Endothelial cell of umbilical vein (primary cell): ENCODE measurements around the gene ADARB1. TPM values are rescaled to one million over a fixed set of nuclear protein-coding genes. Genes with fewer than 3 reads are reported as not detected.

Experiments
- BruUV-seq: library from RNA; stranded (reverse); fragments of 400-500 nt; replicated peaks from 2 replicates; lab custom pipeline; 2021; lab: Mats Ljungman, UMichigan
- CTCF ChIA-PET: fragments of 300-600, 350-600 bp; sonication (Branson Sonifier 250); formaldehyde crosslinking; loops from one replicate; lab custom pipeline; 2021; ENCODE audit warnings: antibody characterized with exemption, inconsistent platforms; lab: Charles Lee
- POLR2A ChIA-PET: fragments of 300-600, 350-600 bp; sonication (Branson Sonifier 250); formaldehyde crosslinking; loops from one replicate; lab custom pipeline; 2021; ENCODE audit warnings: antibody characterized with exemption, inconsistent platforms; lab: Charles Lee
- DNase-seq: peaks from one replicate; pipeline ENCODE4 v3.0.0-alpha.2; 2011; ENCODE audit warnings: low read depth, low spot score
- FAIRE-seq: peaks from 2 replicates; lab custom pipeline; 2011; peaks lifted over from hg19 to GRCh38; lab: Jason Lieb, UNC
- H2AFZ ChIP-seq: 2 replicates; pipeline ENCODE4 v1.6.0; 2012; ENCODE audit warnings: low read depth, low read length, control low read depth, inconsistent platforms
- H3K27ac ChIP-seq: 2 replicates; pipeline ENCODE4 v1.5.1; 2011; ENCODE audit warnings: low read depth, mild to moderate bottlenecking, control low read depth, low read length, moderate library complexity; ENCODE audit not compliant: insufficient read depth
- H3K27me3 ChIP-seq, 2 experiments: 2 replicates each; pipeline versions ENCODE4 v1.6.0 to v1.6.1; 2011; ENCODE audit warnings: low read length in 2 of 2, mixed read lengths in 1 of 2; ENCODE audit not compliant: control insufficient read depth in 2 of 2, insufficient read depth in 2 of 2
- H3K36me3 ChIP-seq, 2 experiments: 2 replicates in 1 of 2; 3 replicates in 1 of 2; pipeline ENCODE4 v1.5.1; 2011; ENCODE audit warnings: low read length in 2 of 2, mild to moderate bottlenecking in 1 of 2, moderate library complexity in 1 of 2; ENCODE audit not compliant: control insufficient read depth in 2 of 2, insufficient read depth in 2 of 2; ENCODE audit errors: extremely low read depth in 1 of 2
- H3K4me1 ChIP-seq: 3 replicates; pipeline ENCODE4 v1.5.1; 2011; ENCODE audit warnings: mild to moderate bottlenecking, low read length; ENCODE audit not compliant: control insufficient read depth, insufficient read depth; ENCODE audit errors: extremely low read depth
- H3K4me2 ChIP-seq: 2 replicates; pipeline ENCODE4 v1.6.1; 2011; ENCODE audit warnings: low read length, control low read depth, mixed read lengths; ENCODE audit not compliant: insufficient read depth
- H3K4me3 ChIP-seq, 3 experiments: fragments of 200-600 bp in 1 of 3; sonication (generic), shearing (Covaris generic) in 1 of 3; replicated peaks in 1 of 3; 2 replicates each; pipeline ENCODE4 v1.5.1; 2011 to 2016; ENCODE audit warnings: control low read depth in 3 of 3, low read length in 3 of 3, mild to moderate bottlenecking in 2 of 3, inconsistent platforms in 1 of 3, low read depth in 1 of 3, moderate library complexity in 1 of 3; ENCODE audit not compliant: insufficient read depth in 1 of 3
- H3K79me2 ChIP-seq: 2 replicates; pipeline ENCODE4 v1.6.0; 2012; ENCODE audit warnings: low read length, inconsistent platforms; ENCODE audit not compliant: control insufficient read depth, insufficient read depth
- H3K9ac ChIP-seq: replicated peaks from 2 replicates; pipeline ENCODE3; 2011; ENCODE audit warnings: low read length, control low read depth; ENCODE audit not compliant: insufficient read depth; ENCODE audit errors: extremely low read depth
- H3K9me1 ChIP-seq: replicated peaks from 3 replicates; pipeline ENCODE4 v1.6.0; 2011; ENCODE audit warnings: mild to moderate bottlenecking, low read length; ENCODE audit not compliant: control insufficient read depth, insufficient read depth; ENCODE audit errors: extremely low read depth
- H3K9me3 ChIP-seq: replicated peaks from 2 replicates; pipeline ENCODE4 v1.5.1; 2012; ENCODE audit warnings: low read length, inconsistent platforms; ENCODE audit not compliant: control insufficient read depth, insufficient read depth
- H4K20me1 ChIP-seq: replicated peaks from 2 replicates; pipeline ENCODE3; 2011; ENCODE audit warnings: mild to moderate bottlenecking, low read length; ENCODE audit not compliant: control insufficient read depth, insufficient read depth; ENCODE audit errors: extremely low read depth
- EZH2 ChIP-seq: IDR thresholded peaks from 2 replicates; pipeline ENCODE4 v1.6.1; 2012; ENCODE audit warnings: borderline replicate concordance, low read depth, mild to moderate bottlenecking, moderate library complexity, low read length, inconsistent platforms; ENCODE audit not compliant: severe bottlenecking
- FOS ChIP-seq: IDR thresholded peaks from 2 replicates; pipeline ENCODE4 v1.6.1; 2011; ENCODE audit warnings: mild to moderate bottlenecking, low read length, moderate library complexity, borderline replicate concordance; ENCODE audit not compliant: insufficient read depth
- GATA2 ChIP-seq: IDR thresholded peaks from 2 replicates; pipeline ENCODE4 v1.7.0; 2011; ENCODE audit warnings: low read depth, mild to moderate bottlenecking, moderate library complexity, mixed read lengths, low read length; ENCODE audit not compliant: insufficient read length, insufficient read depth
- JUN ChIP-seq: IDR thresholded peaks from 2 replicates; pipeline ENCODE4 v1.6.1; 2011; ENCODE audit warnings: borderline replicate concordance, low read depth; ENCODE audit not compliant: insufficient read length, insufficient read depth
- MAX ChIP-seq: IDR thresholded peaks from 2 replicates; pipeline ENCODE4 v1.6.1; 2011; ENCODE audit not compliant: insufficient read depth, insufficient read length
- MYC ChIP-seq: IDR thresholded peaks from one replicate; pipeline ENCODE4 v1.6.1; 2011; ENCODE audit warnings: mild to moderate bottlenecking, low read depth, low read length
- POLR2A ChIP-seq: IDR thresholded peaks from 2 replicates; pipeline ENCODE4 v1.6.1; 2012; ENCODE audit warnings: low read depth, mild to moderate bottlenecking, control low read depth, low read length
- POLR2AphosphoS5 ChIP-seq: IDR thresholded peaks from 2 replicates; pipeline ENCODE4 v1.6.1; 2012; ENCODE audit warnings: low read depth, mild to moderate bottlenecking, control low read depth, low read length, moderate library complexity; ENCODE audit not compliant: insufficient read depth
- dilution Hi-C: fragments of 300-500 bp; cut with MboI; formaldehyde crosslinking; loops from one replicate; pipeline ENCODE4 v1.15.0; 2019; ENCODE audit warnings: low sequenced_read_pairs; ENCODE audit not compliant: extremely low pct_ligation_motif_present
- intact Hi-C: fragments of 100-400 bp; cut with micrococcal nuclease; formaldehyde crosslinking; loops from one replicate; pipeline ENCODE4 v1.10.0; 2022
- polyA plus RNA-seq, 4 experiments: library from polyadenylated mRNA; depleted of rRNA in 3 of 4; stranded (reverse) in 3 of 4; unstranded in 1 of 4; fragments of >200 nt; gene quantifications; 2 replicates each; pipeline versions ENCODE4 v1.2.1 to v1.2.3, GENCODE V29; 2011 to 2012; ENCODE audit warnings: missing spikeins in 1 of 4
- total RNA-seq: library from RNA; stranded (reverse); gene quantifications from 2 replicates; pipeline ENCODE4 v1.2.3, GENCODE V29; 2021
- TF ChIP-seq, protein P1 (sequence below), 2 donors: IDR thresholded peaks; 1 replicate in 1 of 2; 2 replicates in 1 of 2; pipeline ENCODE4 v1.5.1; 2011; ENCODE audit warnings: low read length in 2 of 2, mild to moderate bottlenecking in 2 of 2, moderate library complexity in 2 of 2, control low read depth in 1 of 2, inconsistent platforms in 1 of 2, low read depth in 1 of 2; ENCODE audit not compliant: insufficient read depth in 1 of 2; ENCODE audit errors: extremely low read depth in 1 of 2

Gene ADARB1
- total and polyA plus RNA-seq, 2 donors (not counting 3 experiments of a cell fraction or from before 2014, with no cell fraction given): 32.5 to 54.3 TPM

- no peak for TF ChIP-seq MAX
- TF ChIP-seq GATA2: no peak
- no peak for TF ChIP-seq JUN
- TF ChIP-seq FOS: no peak
- no peak for TF ChIP-seq MYC
- TF ChIP-seq EZH2: no peak
- TF ChIP-seq, protein P1, sequence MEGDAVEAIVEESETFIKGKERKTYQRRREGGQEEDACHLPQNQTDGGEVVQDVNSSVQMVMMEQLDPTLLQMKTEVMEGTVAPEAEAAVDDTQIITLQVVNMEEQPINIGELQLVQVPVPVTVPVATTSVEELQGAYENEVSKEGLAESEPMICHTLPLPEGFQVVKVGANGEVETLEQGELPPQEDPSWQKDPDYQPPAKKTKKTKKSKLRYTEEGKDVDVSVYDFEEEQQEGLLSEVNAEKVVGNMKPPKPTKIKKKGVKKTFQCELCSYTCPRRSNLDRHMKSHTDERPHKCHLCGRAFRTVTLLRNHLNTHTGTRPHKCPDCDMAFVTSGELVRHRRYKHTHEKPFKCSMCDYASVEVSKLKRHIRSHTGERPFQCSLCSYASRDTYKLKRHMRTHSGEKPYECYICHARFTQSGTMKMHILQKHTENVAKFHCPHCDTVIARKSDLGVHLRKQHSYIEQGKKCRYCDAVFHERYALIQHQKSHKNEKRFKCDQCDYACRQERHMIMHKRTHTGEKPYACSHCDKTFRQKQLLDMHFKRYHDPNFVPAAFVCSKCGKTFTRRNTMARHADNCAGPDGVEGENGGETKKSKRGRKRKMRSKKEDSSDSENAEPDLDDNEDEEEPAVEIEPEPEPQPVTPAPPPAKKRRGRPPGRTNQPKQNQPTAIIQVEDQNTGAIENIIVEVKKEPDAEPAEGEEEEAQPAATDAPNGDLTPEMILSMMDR (IDR thresholded peaks at IDR 0.05; ENCODE audit: extremely low read depth in 1 of 2, insufficient read depth in 1 of 2, low read depth in 1 of 2, low read length in 2 of 2): no peak
- no peak for TF ChIP-seq POLR2AphosphoS5
- no peak for TF ChIP-seq POLR2A
- dilution Hi-C loops: loop anchor here (25.0 kb wide), 1 partner anchor 209 kb away; the partner anchor contains the start of gene SLX9
- Histone ChIP-seq H3K4me3 (no peak overlapping the region), H3K79me2 (no peaks in the 10 kb centered on the region), H3K9ac (no peak overlapping the region), H3K4me1 (no peaks in the 10 kb centered on the region), H3K9me3 (no peaks in the 10 kb centered on the region), H3K9me1 (no peaks in the 10 kb centered on the region), H3K27me3 (no peaks in the 10 kb centered on the region), H2AFZ (no peak overlapping the region), H4K20me1 (no peaks in the 10 kb centered on the region), H3K4me2 (no peak overlapping the region), H3K36me3 (peaks cover 0 to 7% of the 10 kb centered on the region in 2 experiments), H3K27ac (no peak overlapping the region)
- BruUV-seq: no TSS peak
- intact Hi-C loops: loop anchor here (10.0 kb wide), 1 partner anchor 448 kb away; no protein-coding TSS in a partner anchor
- ChIA-PET POLR2A (no interaction called here), CTCF (interaction anchor here (0.8 to 1.0 kb wide), 2 partner anchors 8 to 111 kb away, joined by 3 to 5 read pairs; no protein-coding TSS in a partner anchor)
- FAIRE-seq (no peak), DNase-seq (no peak)
These were observed 71.9 kb downstream of the ADARB1 start for GRCh38 chr21:45146306-45146705.
